Measurements from ENCODE around the gene ADGRG2.
"Not testable (repeated sequence)": the region's sequence is repeated elsewhere in the genome, so short reads cannot be mapped to it uniquely, and the experiment has no call there.

The ADGRG2 gene

DNA sequence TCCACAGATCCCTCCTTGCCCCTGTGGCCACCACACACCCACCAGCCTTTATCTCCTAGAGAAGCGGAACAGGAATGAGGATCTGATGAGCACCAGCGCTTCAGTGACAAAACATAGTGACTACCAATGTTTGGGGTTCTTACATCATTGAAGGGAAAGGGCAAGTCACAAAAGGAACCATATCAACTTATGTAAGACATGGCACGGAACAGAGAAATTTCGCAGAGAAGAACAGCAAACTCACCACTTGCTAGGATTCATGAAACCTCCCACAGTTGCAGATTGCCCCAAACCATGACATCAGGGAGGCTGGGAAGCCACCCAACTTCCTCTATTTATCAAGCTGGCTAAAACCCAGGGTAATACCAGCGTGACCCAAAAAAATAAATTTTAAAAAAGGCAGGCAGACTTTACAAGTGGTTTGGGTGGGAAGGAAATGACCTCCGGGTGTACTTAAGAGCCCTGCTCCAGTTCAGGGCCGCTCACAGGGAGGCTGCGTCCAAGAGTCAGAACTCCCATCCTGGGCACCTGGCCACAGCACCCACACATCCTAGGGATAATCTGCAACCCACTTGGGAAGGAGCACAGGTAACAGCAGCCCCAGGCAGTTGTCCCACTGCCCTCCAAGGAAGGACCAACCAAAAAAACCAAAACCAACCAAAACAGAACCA is 36.0 kb downstream of the ADGRG2 start:
- no peak for DNase-seq (ENCODE audit: low spot score)

GRCh38 chrX:19085666-19086065 is 36.6 kb downstream of the ADGRG2 start:
- no peak for DNase-seq (ENCODE audit: low spot score)

DNA sequence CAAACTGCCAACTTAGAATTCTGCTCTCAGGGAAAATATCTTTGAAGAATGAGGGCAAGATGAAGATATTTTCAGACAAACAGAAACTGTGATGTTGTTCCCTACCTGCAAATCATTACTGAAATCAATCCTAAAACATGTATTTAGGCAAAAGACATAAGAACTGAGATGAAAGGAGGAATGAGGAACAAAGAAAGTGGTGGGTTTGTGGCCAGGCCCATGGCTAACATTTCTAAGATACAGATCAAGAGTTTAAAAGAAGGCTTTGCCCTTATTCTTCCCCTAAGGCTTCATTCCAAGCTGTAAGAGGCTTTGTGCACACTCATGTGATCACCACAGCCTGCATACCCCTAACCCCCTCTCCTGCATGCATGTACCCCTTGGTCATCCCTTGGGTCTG is 46.5 kb downstream of the ADGRG2 start:
- DNase-seq (ENCODE audit: low spot score): no peak

DNA sequence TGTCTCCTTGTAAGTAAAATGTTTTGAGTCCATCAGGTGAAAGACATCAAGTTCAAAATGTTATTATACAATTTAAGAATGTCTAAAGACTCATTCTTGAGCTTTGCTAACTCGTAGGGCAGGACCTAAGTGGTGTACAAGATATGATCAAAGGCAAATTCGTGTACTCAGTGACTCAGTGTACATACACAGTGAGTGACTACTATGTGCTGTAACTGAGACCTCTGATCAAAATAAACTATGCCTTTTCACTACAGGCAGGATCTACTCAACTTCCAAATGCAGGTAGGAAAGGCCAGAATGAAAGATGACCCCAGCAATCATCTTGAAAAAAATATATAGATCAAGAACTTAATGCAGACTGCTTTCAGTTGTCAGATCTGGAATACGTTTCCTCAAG is 49.9 kb downstream of the ADGRG2 start:
- no peak for DNase-seq (ENCODE audit: low spot score)

GRCh38 chrX:19070555-19070994 is 51.7 kb downstream of the ADGRG2 start:
- DNase-seq (ENCODE audit: low spot score): no peak

- not testable (repeated sequence) for DNase-seq (ENCODE audit: low spot score)
Observed at GRCh38 chrX:19066987-19067386, 55.3 kb downstream of the ADGRG2 start.

DNA sequence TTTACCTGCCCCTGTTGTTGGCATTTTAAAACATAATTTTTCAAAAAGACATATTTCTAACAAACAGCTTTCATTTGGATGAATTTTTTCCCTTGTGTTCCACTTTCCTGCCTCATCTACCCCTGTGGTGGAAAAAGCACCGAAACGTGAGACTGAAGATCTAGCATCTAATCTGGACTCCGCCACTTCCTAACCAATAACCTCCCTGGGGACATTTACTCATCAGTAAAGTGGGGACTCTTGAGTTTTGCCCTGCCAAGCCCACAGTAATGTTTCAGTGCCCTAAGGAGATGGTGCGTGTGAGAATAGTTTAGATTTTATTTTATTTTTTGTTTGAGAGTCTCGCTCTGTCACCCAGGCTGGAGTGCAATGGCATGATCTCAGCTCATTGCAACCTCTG is 56.7 kb downstream of the ADGRG2 start:
- no peak for DNase-seq (ENCODE audit: low spot score)

DNA sequence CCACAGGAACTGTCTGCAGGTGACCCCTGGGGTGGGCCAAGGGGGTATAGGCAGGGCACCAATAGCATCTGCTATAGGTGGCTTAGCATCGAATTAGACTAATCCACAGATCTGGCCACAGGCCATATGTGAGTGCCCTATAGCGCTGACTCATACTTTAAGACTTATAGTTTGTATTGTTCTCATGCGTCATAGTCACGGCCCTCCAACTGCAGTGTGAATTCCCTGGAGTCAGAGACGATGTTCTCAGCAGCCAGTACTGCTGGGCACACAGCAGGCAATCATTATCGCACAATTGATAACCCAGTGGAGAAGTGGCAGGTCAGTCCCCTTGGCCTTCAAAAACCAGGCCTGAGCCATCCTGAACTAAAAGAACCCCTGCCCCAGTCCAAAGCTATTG is 58.1 kb downstream of the ADGRG2 start:
- DNase-seq (ENCODE audit: low spot score): no peak

DNA sequence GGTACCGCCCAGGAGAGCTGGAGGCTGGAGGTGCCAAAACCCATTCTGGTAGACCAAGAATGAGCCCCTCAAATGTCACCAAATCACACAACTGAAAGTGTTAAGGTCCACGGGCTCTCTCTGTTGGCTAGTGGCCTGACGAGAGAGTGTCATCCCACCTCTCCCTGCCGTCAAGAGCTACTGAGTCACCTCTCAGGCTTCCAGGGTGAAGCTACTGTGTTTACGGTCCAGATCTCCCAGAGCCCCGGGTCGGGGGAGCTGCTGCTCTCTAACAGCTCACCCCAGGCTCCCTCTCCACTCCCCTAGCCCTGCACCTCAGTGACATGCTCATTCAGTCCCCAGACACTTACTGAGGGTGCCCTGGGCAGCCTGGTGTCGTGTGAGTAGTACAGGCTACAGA is 59.2 kb downstream of the ADGRG2 start:
- DNase-seq (ENCODE audit: low spot score): no peak

- DNase-seq (ENCODE audit: low spot score): no peak
Observed at GRCh38 chrX:19059067-19059466, 63.2 kb downstream of the ADGRG2 start.

GRCh38 chrX:19057856-19058255 is 64.4 kb downstream of the ADGRG2 start:
- DNase-seq (ENCODE audit: low spot score): no peak

- DNase-seq (ENCODE audit: low spot score): no peak
Observed at GRCh38 chrX:19049110-19049509, 73.2 kb downstream of the ADGRG2 start.

DNA sequence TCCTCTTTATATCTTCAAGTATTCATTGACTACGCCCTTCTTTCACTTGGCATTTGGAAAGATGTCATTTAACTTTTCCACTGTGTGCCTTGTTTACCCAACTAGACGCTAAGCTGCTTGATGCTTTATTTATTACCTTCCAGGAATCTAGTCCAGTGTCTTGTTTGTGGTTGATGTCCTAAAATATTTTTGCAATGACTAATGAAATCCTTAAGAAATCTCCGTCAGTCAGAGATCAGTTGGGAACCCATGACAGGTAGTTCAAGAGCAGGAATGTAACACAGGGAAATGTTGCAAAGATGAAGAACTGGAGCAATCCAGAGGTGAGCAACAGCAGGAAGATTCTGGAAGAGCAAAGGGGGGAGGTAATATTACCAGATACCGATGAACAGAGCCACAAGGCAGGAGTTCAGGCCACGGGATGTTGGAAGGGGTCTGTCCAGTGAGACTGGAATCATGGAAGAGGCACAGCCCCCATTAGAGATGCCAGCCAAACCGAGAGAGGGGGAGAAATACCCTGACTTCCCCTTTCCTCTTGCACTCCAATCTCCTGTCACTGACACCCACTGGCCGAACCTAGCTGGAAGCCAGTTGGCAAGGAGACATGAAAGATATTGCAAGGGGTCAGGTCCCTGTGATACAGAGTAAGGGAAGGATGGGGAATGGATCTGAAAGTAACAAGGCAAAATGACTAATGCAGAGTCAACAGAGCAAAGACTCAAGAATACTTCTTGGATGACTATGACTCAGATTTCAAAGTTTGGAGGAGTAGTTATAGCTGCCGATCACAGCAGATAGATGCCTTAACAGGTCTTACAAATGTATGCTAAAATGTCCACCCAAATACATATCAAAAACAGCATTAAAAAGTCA is 75.7 kb downstream of the ADGRG2 start:
- no peak for DNase-seq (ENCODE audit: low spot score)

DNA sequence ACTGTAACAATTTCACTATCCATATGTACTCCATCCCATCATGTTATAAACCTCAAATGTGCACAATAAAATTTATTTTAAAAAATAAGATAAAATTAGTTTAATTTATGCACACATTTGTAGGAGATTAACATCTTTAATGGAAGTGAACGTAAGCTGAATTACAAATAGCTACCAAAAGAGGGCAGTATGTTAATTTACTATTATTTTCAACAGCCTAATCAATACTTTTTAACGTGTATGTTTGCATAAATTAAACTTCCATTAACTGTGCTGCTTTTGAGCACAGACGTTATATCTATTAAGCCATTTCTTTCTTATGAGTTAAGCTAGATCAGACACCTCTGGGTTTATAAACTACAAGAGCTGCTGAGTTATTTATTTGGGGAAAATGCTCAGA is 81.9 kb downstream of the ADGRG2 start:
- DNase-seq (ENCODE audit: low spot score): no peak

GRCh38 chrX:19034025-19034424 is 88.2 kb downstream of the ADGRG2 start:
- no peak for DNase-seq (ENCODE audit: low spot score)

- DNase-seq (ENCODE audit: low spot score): no peak
Observed at GRCh38 chrX:19030805-19031204, 91.5 kb downstream of the ADGRG2 start.

- no peak for DNase-seq (ENCODE audit: low spot score)
Observed at GRCh38 chrX:19028560-19028959, 93.7 kb downstream of the ADGRG2 start.

DNA sequence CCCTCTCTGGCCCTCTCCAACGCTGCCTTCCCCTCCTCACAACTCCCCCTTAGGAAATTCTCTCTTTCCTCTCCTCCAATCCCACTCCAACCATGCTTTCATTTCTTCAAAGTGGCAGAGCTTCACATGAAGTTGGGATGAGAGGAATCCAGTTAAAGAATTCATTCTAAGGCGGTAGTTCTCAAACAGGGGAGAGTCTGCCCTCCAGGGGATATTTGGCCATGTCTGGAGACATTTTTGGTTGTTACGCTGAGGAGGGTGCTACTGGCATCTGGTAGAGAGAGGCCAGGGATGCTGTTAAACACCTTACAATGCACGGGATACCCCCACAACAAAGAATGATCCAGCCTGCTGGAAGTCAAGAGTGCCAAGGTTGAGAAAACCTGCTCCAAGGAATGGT is 97.9 kb downstream of the ADGRG2 start:
- DNase-seq (ENCODE audit: low spot score): no peak

GRCh38 chrX:19019996-19020395 is 102.3 kb downstream of the ADGRG2 start:
- DNase-seq (ENCODE audit: low spot score): no peak

GRCh38 chrX:19017271-19017670 is 105.0 kb downstream of the ADGRG2 start:
- DNase-seq (ENCODE audit: low spot score): no peak

- not testable (repeated sequence) for DNase-seq (ENCODE audit: low spot score)
Observed at GRCh38 chrX:19016614-19017013, 105.7 kb downstream of the ADGRG2 start.

DNA sequence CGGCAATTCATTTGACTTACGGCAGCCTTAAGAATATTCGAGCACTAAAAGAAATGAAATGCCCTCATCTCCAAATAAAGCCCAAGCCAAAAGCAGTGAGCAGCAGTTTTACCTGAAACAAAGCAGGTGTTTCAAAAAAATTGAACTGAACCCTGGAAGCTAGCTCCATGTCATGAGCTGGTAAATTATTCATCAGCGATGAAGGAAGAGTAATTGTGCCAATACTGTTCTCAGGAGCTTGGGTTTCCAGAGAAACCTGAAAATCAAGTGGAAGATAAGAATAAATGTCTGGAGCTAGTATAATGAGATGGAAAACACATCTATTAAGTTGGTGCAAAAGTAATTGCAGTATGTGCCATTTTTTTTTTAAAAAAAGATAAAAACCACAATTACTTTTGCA is 114.4 kb downstream of the ADGRG2 start:
- DNase-seq (ENCODE audit: low spot score): no peak

DNA sequence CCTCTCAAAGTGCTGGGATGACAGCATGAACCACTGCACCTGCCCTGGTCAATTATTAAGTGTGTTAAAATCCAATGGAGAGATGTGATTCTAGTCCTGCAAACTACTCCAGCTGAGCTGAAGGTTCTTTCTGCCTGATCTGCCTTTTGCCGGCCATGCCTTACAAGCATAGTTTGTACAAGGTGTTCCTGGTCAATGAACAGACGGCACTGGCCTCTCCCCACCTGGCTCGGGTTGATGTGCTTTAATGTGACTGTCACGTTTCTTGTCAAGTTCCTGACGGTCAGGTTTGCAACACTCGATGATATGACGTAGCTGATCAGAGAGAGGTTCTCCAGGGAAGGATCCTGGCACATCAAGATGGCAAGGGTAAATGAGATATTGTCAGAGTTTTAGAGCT is 115.3 kb downstream of the ADGRG2 start:
- DNase-seq (ENCODE audit: low spot score): no peak

DNA sequence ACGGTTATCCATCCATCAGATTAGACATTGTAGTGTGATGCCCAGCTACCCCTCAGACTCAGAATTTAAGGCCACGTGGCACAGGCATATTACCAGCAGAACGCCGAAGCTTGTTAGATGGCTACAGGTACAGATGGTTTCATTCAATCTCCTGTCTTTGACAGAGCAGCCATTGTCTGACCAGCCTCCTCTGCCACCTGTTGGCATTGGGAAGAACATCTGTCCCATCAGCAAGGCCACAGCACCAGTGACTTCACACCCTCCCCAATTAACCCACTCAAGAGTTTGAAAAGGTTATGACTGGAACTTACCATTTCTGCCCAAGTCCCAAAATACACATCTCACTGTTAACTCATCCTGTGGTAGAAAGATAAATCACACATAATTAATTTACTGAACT is 116.4 kb downstream of the ADGRG2 start:
- DNase-seq (ENCODE audit: low spot score): no peak

Data from kidney capillary endothelial cell (primary cell).